Bronchial epithelial cell (primary cell): ENCODE measurements around the gene SPANXN1. TPM values are rescaled to one million over a fixed set of nuclear protein-coding genes. Genes with fewer than 3 reads are reported as not detected.
"Not testable (repeated sequence)": the region's sequence is repeated elsewhere in the genome, so short reads cannot be mapped to it uniquely, and the experiment has no call there.

Experiments
- DNase-seq: peaks from one replicate; pipeline ENCODE4 v3.0.0-alpha.2; 2010; ENCODE audit warnings: low read depth
- FAIRE-seq: peaks from 2 replicates; lab custom pipeline; 2011; peaks lifted over from hg19 to GRCh38; lab: Jason Lieb, UNC
- H3K27me3 ChIP-seq: 2 replicates; pipeline ENCODE4 v1.5.1; 2011; ENCODE audit warnings: low read length; ENCODE audit not compliant: control insufficient read depth, insufficient read depth
- H3K36me3 ChIP-seq: 2 replicates; pipeline ENCODE4 v1.5.1; 2011; ENCODE audit warnings: low read length; ENCODE audit not compliant: control insufficient read depth, insufficient read depth
- H3K4me3 ChIP-seq: 2 replicates; pipeline ENCODE4 v1.5.1; 2011; ENCODE audit warnings: mild to moderate bottlenecking, low read depth, low read length, control low read depth
- CTCF ChIP-seq: IDR thresholded peaks from 2 replicates; pipeline ENCODE4 v1.5.1; 2011; ENCODE audit warnings: mild to moderate bottlenecking, moderate library complexity, low read length, control low read depth, inconsistent platforms; ENCODE audit not compliant: insufficient read depth, severe bottlenecking
- total RNA-seq: library from RNA; depleted of rRNA; stranded (reverse); fragments of >200 nt; gene quantifications from 2 replicates; pipeline ENCODE4 v1.2.1, GENCODE V29; 2014

The SPANXN1 gene, protein sequence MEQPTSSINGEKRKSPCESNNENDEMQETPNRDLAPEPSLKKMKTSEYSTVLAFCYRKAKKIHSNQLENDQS
- total RNA-seq = not detected in 2 replicates

GRCh38 chrX:145247203-145247602 is at the start of gene SPANXN1:
Gene SPANXN1, plus strand, starts transcription at chrX:145247503. Its CDS starts 84 bp downstream, at chrX:145247587.
- H3K27me3 ChIP-seq, FAIRE-seq, DNase-seq, H3K36me3 ChIP-seq, H3K4me3 ChIP-seq: not testable (repeated sequence)

DNA sequence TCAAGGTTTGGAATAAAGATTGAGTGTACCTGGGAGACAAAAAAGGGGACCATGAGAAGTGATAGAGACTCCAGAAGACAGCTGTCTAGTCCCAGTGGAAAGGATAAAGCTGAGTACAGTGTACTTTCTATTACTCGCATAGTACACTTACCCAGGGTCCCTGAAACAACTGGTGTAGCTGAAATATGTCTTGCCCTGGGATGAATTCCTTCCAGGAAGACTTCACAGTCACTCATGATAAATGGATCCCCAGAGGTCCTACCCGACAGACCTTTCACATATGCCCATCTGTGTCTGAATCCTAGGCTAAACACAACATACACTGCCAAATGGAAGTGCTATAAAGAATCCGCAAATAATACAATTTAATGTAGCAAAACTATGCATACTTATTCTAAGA is 48.2 kb upstream of the SPANXN1 start:
- Histone ChIP-seq H3K4me3 (no peak overlapping the region), H3K36me3 (no peaks in the 10 kb centered on the region), H3K27me3 (no peaks in the 10 kb centered on the region)
- no peak for DNase-seq
- no peak for TF ChIP-seq CTCF
- FAIRE-seq = no peak

- no peaks in the 10 kb centered on the region for H3K27me3 ChIP-seq
- FAIRE-seq = no peak
- no peak for TF ChIP-seq CTCF
- peak; percentile 0 for DNase-seq
- H3K4me3 ChIP-seq = no peak overlapping the region
- no peaks in the 10 kb centered on the region for H3K36me3 ChIP-seq
Observed at GRCh38 chrX:145213504-145213903, 33.8 kb upstream of the SPANXN1 start.

DNA sequence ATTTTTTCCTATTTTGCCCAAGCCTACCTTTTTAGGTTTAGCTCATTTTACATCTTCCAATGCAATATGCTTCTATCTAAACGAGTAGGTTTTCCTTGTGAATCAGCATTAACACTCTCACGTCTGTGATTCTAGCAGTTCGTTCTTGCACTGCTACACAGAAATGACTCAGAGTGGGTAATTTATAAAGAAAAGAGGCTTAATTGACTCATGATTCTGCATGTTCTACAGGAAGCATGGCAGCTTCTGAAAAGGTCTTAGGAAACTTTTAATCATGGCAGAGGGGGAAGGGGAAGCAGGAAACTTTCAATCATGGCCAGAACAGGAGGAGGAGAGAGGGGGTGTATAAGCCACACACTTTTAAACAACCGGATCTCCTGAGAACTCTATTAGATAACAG is 44.9 kb downstream of the SPANXN1 start:
- TF ChIP-seq CTCF = no peak
- Histone ChIP-seq H3K27me3 (no peaks in the 10 kb centered on the region), H3K4me3 (no peak overlapping the region), H3K36me3 (no peaks in the 10 kb centered on the region)
- peak; percentile 1 for DNase-seq
- no peak for FAIRE-seq
